ENCODE data around the gene PPARD. TPM values are rescaled to one million over a fixed set of nuclear protein-coding genes. Genes with fewer than 3 reads are reported as not detected.

Gene PPARD
- total and polyA plus RNA-seq, 7 experiments from 2014 or later = 7.3 to 47.1 (median 30.0) TPM

DNA sequence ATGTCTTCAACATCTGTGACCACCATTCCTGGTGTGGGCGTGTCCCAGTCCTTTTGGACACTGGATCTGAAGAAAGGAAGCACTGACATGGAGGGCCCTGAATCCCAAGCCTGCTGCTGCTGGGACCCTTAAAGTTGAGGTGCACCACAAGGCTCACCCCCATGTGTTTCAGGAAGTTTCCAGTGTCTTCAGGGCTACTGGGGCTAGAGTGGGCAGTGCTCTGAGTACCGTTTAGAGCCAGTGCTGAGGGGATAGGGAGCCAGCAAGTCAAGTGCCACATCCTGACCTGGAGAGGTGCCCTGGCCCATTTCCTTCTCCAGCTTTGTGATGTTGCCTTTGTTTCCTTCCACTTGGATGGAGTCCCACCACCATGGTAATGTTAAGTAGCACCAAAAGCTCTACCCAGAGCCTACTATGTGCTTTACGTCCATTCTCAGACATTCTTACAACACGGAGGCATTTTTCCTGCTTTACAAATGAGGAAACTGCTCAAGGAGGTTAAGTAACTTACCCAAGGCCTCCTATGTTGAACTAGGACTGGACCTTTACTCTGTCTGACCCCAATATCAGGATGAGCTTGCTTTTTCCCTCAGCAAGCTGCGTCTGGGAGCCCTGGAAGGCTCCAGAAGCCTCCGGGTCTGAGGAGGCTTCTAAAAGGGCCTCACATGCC, 45.3 kb upstream of the PPARD start:
- peaks cover 11 to 33% (median 14%) of the 10 kb centered on the region in 5 donors for H3K36me3 Mint-ChIP-seq
- H3K27ac Mint-ChIP-seq = peak overlapping the region; percentile 57 to 99 (median 91)
- ATAC-seq (no peak), DNase-seq (no peak)
- peak overlapping the region; percentile 91 for H3K27ac ChIP-seq (ENCODE audit: low read depth, low read length)
- peaks cover 26 to 41% of the 10 kb centered on the region in 2 donors for H3K4me1 ChIP-seq (ENCODE audit: control insufficient read depth in 2 of 2, insufficient read depth in 2 of 2, low read length in 2 of 2)
- peak overlapping the region; percentile 84 to 100 (median 90) for H3K4me3 Mint-ChIP-seq
- POLR2A ChIA-PET = interaction anchor here (0.5 to 9.6 kb wide), 13 partner anchors 14 to 1221 kb away, joined by 3 to 318 read pairs (median 5); partner anchors contain the start of genes FANCE, RPL10A and ZNF76
- peak overlapping the region; percentile 95 for H3K4me3 ChIP-seq (ENCODE audit: low read length)
- H3K36me3 ChIP-seq (ENCODE audit: control insufficient read depth in 2 of 3, insufficient read depth in 3 of 3, low read length in 3 of 3) = peaks cover 0 to 52% (median 0%) of the 10 kb centered on the region in 3 experiments
- H3K9me3 Mint-ChIP-seq = no peaks in the 10 kb centered on the region
- H3K27me3 Mint-ChIP-seq = no peaks in the 10 kb centered on the region
- no peaks in the 10 kb centered on the region for H3K9me3 ChIP-seq (ENCODE audit: control insufficient read depth in 2 of 3, low read length in 3 of 3)
- H3K4me1 Mint-ChIP-seq = peaks cover 22 to 46% (median 37%) of the 10 kb centered on the region in 7 donors
- H3K27me3 ChIP-seq (ENCODE audit: control insufficient read depth in 2 of 2, insufficient read depth in 2 of 2, low read length in 2 of 2) = no peaks in the 10 kb centered on the region
- intact Hi-C loops (cut with micrococcal nuclease) = loop anchor here (1.0 kb wide), 7 partner anchors 30 to 440 kb away; partner anchors contain the start of genes PPARD (in 2 of the 2), RPL10A (in 2 of the 2) and ARMC12 (in 1 of the 2)
- CTCF ChIA-PET = interaction anchor here (0.6 to 12.9 kb wide), 26 partner anchors 9 to 506 kb away, joined by 3 to 346 read pairs (median 5); partner anchors contain the start of genes ARMC12, FANCE, PPARD and RPL10A

DNA sequence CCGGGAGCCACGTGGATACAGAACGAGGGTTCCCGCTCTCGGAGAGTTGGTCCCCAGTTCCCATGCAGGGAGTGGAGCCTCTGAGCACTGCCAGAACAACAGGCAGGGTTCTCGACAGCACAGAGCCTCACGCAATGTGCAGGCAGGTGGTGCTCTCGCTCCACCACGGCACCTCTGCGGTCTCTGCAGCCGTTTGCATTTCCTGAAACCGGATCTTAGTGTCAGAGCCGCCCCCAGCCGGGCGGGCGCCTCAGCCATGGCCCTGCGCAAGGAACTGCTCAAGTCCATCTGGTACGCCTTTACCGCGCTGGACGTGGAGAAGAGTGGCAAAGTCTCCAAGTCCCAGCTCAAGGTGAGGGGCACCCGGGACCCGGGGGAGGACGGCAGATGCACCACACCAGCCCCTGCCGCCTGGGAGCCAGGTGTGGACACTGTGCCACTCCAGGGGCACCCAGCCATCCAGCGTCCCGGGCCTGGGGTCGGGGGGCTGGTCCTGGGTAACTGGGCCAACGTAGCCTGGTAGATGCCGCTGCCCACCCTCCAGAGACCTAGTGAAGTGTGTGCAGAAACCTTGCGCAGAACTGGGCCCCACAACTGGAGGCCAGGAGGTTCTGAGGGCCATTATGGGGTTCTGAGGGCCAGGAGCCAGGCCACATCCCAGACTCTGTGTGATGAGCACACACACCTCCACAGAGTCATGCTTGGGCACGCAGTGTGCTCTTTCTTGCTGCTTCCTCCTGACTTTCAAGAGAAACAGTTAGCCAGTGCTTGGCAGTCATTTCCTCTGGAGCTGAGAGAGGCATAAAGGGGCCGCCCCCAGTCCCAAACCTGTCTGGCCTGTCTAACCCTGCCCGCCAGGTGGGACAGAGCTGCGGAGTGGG, 44.5 kb upstream of the PPARD start, which contains the start of gene DEF6:
TSS of gene DEF6 (plus strand) at position 218 of the 881 bp plus-strand sequence. CDS start at position 257, 39 bp downstream.
- Mint-ChIP-seq H3K36me3 (peaks cover 10 to 37% (median 16%) of the 10 kb centered on the region in 5 donors), H3K9me3 (no peaks in the 10 kb centered on the region), H3K27ac (peak within 1 kb of the TSS; percentile 83 to 100 (median 98)), H3K27me3 (no peaks in the 10 kb centered on the region), H3K4me1 (peaks cover 27 to 53% (median 45%) of the 10 kb centered on the region in 7 donors), H3K4me3 (peak within 1 kb of the TSS; percentile 84 to 100 (median 90))
- ATAC-seq = peak; percentile 91
- Histone ChIP-seq H3K4me3 (ENCODE audit: low read length) (peak within 1 kb of the TSS; percentile 95), H3K9me3 (ENCODE audit: control insufficient read depth in 2 of 3, low read length in 3 of 3) (no peaks in the 10 kb centered on the region), H3K4me1 (ENCODE audit: control insufficient read depth in 2 of 2, insufficient read depth in 2 of 2, low read length in 2 of 2) (peaks cover 33 to 46% of the 10 kb centered on the region in 2 donors), H3K36me3 (ENCODE audit: control insufficient read depth in 2 of 3, insufficient read depth in 3 of 3, low read length in 3 of 3) (peaks cover 0 to 44% (median 0%) of the 10 kb centered on the region in 3 experiments), H3K27me3 (ENCODE audit: control insufficient read depth in 2 of 2, insufficient read depth in 2 of 2, low read length in 2 of 2) (no peaks in the 10 kb centered on the region), H3K27ac (ENCODE audit: low read depth, low read length) (peak within 1 kb of the TSS; percentile 91)
- POLR2A ChIA-PET = interaction anchor here (0.5 to 9.6 kb wide), 16 partner anchors 13 to 817 kb away, joined by 3 to 318 read pairs (median 4); partner anchors contain the start of genes FANCE, PPARD, RPL10A and ZNF76
- DNase-seq = peak; percentile 64 to 89 (median 84)
- CTCF ChIA-PET = interaction anchor here (0.6 to 12.9 kb wide), 24 partner anchors 10 to 730 kb away, joined by 3 to 346 read pairs (median 4); partner anchors contain the start of genes ARMC12, FANCE, PPARD and RPL10A
- intact Hi-C loops (cut with micrococcal nuclease) = loop anchor here (1.0 to 2.0 kb wide), 9 partner anchors 13 to 439 kb away; partner anchors contain the start of genes PPARD (in 2 of the 2), RPL10A (in 2 of the 2) and ARMC12 (in 1 of the 2)

DNA sequence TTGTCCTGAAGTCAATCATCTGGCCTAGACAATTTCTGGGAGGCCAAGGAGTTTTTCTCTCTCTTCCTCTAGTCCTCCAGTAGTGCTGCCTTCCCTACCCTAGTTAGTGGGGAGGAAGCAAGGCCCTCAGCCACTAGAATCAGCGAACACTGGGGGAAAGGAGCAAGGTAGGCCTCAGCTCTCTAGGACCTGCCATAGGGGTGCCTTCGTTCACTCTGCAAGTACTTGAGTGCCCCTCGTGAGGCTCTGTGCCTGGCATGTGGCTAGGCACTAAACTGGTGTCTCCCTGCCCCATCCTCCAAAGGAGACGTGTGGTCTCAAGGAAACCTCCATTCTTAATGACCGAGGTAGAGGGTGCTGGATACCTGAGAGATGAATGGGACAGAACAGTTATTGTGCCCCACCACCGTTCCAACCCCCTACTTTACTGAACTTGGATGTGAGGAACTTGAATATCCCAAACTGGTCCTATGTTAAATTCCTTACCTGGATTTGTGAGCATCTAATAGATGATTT, 43.7 kb upstream of the PPARD start:
- DNase-seq (peak in 5 of 9 donors; percentile 15 to 28 (median 25)), ATAC-seq (no peak)
- Mint-ChIP-seq H3K36me3 (peaks cover 10 to 44% (median 24%) of the 10 kb centered on the region in 5 donors), H3K9me3 (no peaks in the 10 kb centered on the region), H3K27ac (peak overlapping the region; percentile 81 to 100 (median 98)), H3K27me3 (no peaks in the 10 kb centered on the region), H3K4me3 (peak overlapping the region; percentile 84 to 100 (median 90)), H3K4me1 (peaks cover 36 to 61% (median 53%) of the 10 kb centered on the region in 7 donors)
- peak overlapping the region; percentile 91 for H3K27ac ChIP-seq (ENCODE audit: low read depth, low read length)
- peaks cover 0 to 35% (median 0%) of the 10 kb centered on the region in 3 experiments for H3K36me3 ChIP-seq (ENCODE audit: control insufficient read depth in 2 of 3, insufficient read depth in 3 of 3, low read length in 3 of 3)
- intact Hi-C loops (cut with micrococcal nuclease) = loop anchor here (1.0 to 2.0 kb wide), 2 partner anchors 13 to 14 kb away; no protein-coding TSS in a partner anchor
- POLR2A ChIA-PET = interaction anchor here (0.6 to 9.6 kb wide), 10 partner anchors 12 to 175 kb away, joined by 3 to 318 read pairs (median 8); partner anchors contain the start of genes FANCE, PPARD and RPL10A
- CTCF ChIA-PET = interaction anchor here (0.6 to 12.9 kb wide), 10 partner anchors 13 to 234 kb away, joined by 3 to 346 read pairs (median 7); partner anchors contain the start of genes FANCE, PPARD and RPL10A
- peaks cover 38 to 51% of the 10 kb centered on the region in 2 donors for H3K4me1 ChIP-seq (ENCODE audit: control insufficient read depth in 2 of 2, insufficient read depth in 2 of 2, low read length in 2 of 2)
- peak overlapping the region; percentile 95 for H3K4me3 ChIP-seq (ENCODE audit: low read length)
- H3K27me3 ChIP-seq (ENCODE audit: control insufficient read depth in 2 of 2, insufficient read depth in 2 of 2, low read length in 2 of 2) = no peaks in the 10 kb centered on the region
- no peaks in the 10 kb centered on the region for H3K9me3 ChIP-seq (ENCODE audit: control insufficient read depth in 2 of 3, low read length in 3 of 3)

DNA sequence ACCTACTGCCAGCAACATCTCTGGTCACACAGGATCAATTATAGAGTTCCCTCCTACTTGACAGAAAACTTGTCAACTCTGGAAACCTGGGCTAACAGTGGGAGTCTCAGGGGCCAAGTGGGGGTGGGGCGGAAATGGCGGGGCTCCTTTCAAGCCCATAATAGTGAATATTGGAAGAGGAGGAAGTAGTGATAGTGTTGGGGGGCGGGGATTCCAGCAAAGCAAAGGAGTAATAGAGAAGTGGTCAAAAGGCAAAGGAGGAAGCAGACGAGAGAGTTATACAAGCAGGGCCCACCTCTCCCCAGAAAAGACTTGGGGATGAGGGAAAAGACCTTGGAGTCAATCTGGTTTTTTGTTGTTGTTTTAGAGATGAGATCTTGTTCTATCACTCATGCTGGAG, 42.7 kb upstream of the PPARD start:
- intact Hi-C loops (cut with micrococcal nuclease) = loop anchor here in 1 of 2 donors (2.0 kb wide), 1 partner anchor 13 kb away; no protein-coding TSS in a partner anchor
- H3K27ac ChIP-seq (ENCODE audit: low read depth, low read length) = peak overlapping the region; percentile 91

DNA sequence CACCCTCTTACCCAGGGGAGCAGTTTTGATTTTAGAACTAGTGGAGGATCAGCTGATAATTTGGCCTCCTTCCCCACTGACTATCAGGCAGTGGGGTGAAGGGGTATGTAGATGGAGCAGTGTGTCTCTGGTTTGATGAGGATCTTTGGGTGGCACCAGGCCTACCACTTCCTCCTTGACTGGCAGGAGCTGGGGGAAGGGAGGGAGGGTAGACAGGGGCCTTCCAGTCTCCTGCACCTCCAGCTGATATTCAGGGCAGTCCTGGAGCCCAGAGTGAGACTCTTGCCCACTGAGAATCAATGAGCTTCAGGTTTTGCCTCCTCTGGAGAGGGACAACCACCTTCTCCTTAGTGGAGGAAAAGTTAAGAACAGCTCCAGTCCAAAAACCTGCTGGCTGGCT, 41.5 kb upstream of the PPARD start:
- H3K27ac Mint-ChIP-seq = peak overlapping the region; percentile 81 to 100 (median 98)
- Histone ChIP-seq H3K4me1 (ENCODE audit: control insufficient read depth in 2 of 2, insufficient read depth in 2 of 2, low read length in 2 of 2) (peaks cover 53 to 65% of the 10 kb centered on the region in 2 donors), H3K27me3 (ENCODE audit: control insufficient read depth in 2 of 2, insufficient read depth in 2 of 2, low read length in 2 of 2) (no peaks in the 10 kb centered on the region), H3K9me3 (ENCODE audit: control insufficient read depth in 2 of 3, low read length in 3 of 3) (no peaks in the 10 kb centered on the region), H3K4me3 (ENCODE audit: low read length) (peak overlapping the region; percentile 95), H3K27ac (ENCODE audit: low read depth, low read length) (peak overlapping the region; percentile 91), H3K36me3 (ENCODE audit: control insufficient read depth in 2 of 3, insufficient read depth in 3 of 3, low read length in 3 of 3) (peaks cover 0 to 22% (median 0%) of the 10 kb centered on the region in 3 experiments)
- intact Hi-C loops (cut with micrococcal nuclease) = no loop called here
- peaks cover 45 to 69% (median 61%) of the 10 kb centered on the region in 7 donors for H3K4me1 Mint-ChIP-seq
- H3K9me3 Mint-ChIP-seq = no peaks in the 10 kb centered on the region
- ChIA-PET CTCF (interaction anchor here (1.0 to 12.9 kb wide), 7 partner anchors 12 to 168 kb away, joined by 4 to 346 read pairs (median 13); partner anchors contain the start of genes FANCE, PPARD and RPL10A), POLR2A (interaction anchor here (0.6 to 9.6 kb wide), 11 partner anchors 10 to 1513 kb away, joined by 3 to 318 read pairs (median 4); partner anchors contain the start of genes FANCE, PPARD, RPL10A and TEAD3)
- peak overlapping the region; percentile 84 to 100 (median 90) for H3K4me3 Mint-ChIP-seq
- no peaks in the 10 kb centered on the region for H3K27me3 Mint-ChIP-seq
- DNase-seq = peak in 7 of 9 donors; percentile 53 to 68 (median 59)
- peaks cover 6 to 48% (median 23%) of the 10 kb centered on the region in 5 donors for H3K36me3 Mint-ChIP-seq
- ATAC-seq = peak; percentile 43

More for the DNA sequence above, 42.7 kb upstream of the PPARD start:
- peak overlapping the region; percentile 81 to 100 (median 98) for H3K27ac Mint-ChIP-seq
- H3K9me3 Mint-ChIP-seq = no peaks in the 10 kb centered on the region
- POLR2A ChIA-PET = interaction anchor here (0.6 to 9.6 kb wide), 6 partner anchors 11 to 152 kb away, joined by 4 to 318 read pairs (median 10); partner anchors contain the start of gene FANCE
- H3K4me1 ChIP-seq (ENCODE audit: control insufficient read depth in 2 of 2, insufficient read depth in 2 of 2, low read length in 2 of 2) = peaks cover 48 to 61% of the 10 kb centered on the region in 2 donors
- peaks cover 6 to 48% (median 26%) of the 10 kb centered on the region in 5 donors for H3K36me3 Mint-ChIP-seq
- peaks cover 43 to 65% (median 57%) of the 10 kb centered on the region in 7 donors for H3K4me1 Mint-ChIP-seq
- no peak for ATAC-seq
- H3K4me3 ChIP-seq (ENCODE audit: low read length) = peak overlapping the region; percentile 95
- peak overlapping the region; percentile 84 to 100 (median 90) for H3K4me3 Mint-ChIP-seq
- peak in 2 of 9 donors; percentile 19 to 28 for DNase-seq
- no peaks in the 10 kb centered on the region for H3K9me3 ChIP-seq (ENCODE audit: control insufficient read depth in 2 of 3, low read length in 3 of 3)
- H3K27me3 ChIP-seq (ENCODE audit: control insufficient read depth in 2 of 2, insufficient read depth in 2 of 2, low read length in 2 of 2) = no peaks in the 10 kb centered on the region
- CTCF ChIA-PET = interaction anchor here (0.6 to 12.9 kb wide), 7 partner anchors 13 to 169 kb away, joined by 3 to 346 read pairs (median 13); partner anchors contain the start of genes FANCE and RPL10A
- no peaks in the 10 kb centered on the region for H3K27me3 Mint-ChIP-seq
- peaks cover 0 to 34% (median 0%) of the 10 kb centered on the region in 3 experiments for H3K36me3 ChIP-seq (ENCODE audit: control insufficient read depth in 2 of 3, insufficient read depth in 3 of 3, low read length in 3 of 3)
